HFF-Myc (cell line): ENCODE data around the gene PRKAR1B.

ENCODE experiments used
- DNase-seq: peaks from one replicate; pipeline ENCODE4 v3.0.0-alpha.2; 2011; ENCODE audit warnings: low read depth; ENCODE audit errors: extremely low read depth
- H3K4me3 ChIP-seq: replicated peaks from 2 replicates; pipeline ENCODE4 v1.5.1; 2011; ENCODE audit warnings: low read depth, mild to moderate bottlenecking, control low read depth, low read length
- CTCF ChIP-seq: IDR thresholded peaks from 2 replicates; pipeline ENCODE4 v1.5.1; 2012; ENCODE audit warnings: mild to moderate bottlenecking, low read depth, low read length, control low read depth; ENCODE audit errors: missing control alignments

PRKAR1B gene

GRCh38 chr7:772005-772294 lies 44.9 kb upstream of the PRKAR1B start:
- no peak for DNase-seq
- H3K4me3 ChIP-seq = no peak overlapping the region
- TF ChIP-seq CTCF = no peak

GRCh38 chr7:771234-772004 lies 44.3 kb upstream of the PRKAR1B start:
- TF ChIP-seq CTCF = no peak
- H3K4me3 ChIP-seq = no peak overlapping the region

DNA sequence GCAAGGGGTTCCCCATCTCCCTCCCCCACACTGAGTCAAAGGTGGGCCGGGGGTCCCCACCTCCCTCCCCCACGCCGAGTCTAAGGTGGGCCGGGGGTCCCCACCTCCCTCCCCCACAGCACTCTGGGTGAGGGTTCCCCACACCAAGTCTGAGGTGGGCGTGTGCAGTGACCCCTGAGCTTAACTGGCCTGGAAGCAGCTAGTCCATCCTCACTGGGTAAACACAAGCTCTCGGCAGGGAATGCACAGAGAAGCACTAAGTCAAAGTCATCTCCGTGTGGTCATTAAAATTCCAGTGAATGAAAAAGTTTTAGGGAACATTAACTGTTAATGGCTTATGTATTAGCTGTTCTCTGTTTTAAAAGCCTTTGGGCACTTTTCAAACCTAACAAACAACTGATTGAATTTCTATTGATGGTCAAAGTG lies 43.7 kb upstream of the PRKAR1B start:
- no peak for DNase-seq
- no peak overlapping the region for H3K4me3 ChIP-seq
- no peak for TF ChIP-seq CTCF

More at GRCh38 chr7:771234-772004, 44.3 kb upstream of the PRKAR1B start:
- no peak for DNase-seq

GRCh38 chr7:770336-770735 lies 43.3 kb upstream of the PRKAR1B start:
- DNase-seq = no peak
- no peak for TF ChIP-seq CTCF
- H3K4me3 ChIP-seq = no peak overlapping the region

DNA sequence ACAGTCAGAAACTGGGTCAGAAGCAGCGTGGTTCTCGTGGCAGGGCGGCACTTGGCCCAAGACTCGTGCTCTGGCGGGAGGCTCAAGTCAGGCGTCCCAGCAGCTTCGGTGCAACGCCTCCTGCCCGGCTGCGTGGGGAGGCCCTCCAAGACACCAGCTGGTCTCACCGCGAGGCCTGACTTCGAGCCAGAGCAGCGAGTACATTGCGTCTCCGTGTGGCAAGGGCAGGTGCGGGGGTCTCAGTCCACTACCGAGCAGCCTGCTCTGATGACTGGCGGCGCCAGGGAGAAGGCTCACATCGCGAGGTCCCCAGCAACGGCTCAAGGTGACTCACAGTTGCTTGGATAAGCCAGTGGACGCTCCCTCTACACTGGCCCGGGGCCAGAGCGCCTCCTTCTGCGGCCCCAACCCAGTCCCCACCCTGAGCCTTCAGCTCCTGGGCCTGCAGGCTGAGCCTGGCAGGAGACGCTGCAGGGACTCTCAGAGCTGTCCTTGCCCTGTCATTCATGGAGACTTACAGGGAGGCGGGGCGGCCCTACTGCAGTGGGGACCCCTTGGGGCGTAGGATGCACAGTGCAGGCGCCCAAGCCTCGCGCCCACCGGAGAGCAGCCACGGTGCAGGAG lies 41.9 kb upstream of the PRKAR1B start:
- no peak for DNase-seq
- TF ChIP-seq CTCF = no peak
- no peak overlapping the region for H3K4me3 ChIP-seq

DNA sequence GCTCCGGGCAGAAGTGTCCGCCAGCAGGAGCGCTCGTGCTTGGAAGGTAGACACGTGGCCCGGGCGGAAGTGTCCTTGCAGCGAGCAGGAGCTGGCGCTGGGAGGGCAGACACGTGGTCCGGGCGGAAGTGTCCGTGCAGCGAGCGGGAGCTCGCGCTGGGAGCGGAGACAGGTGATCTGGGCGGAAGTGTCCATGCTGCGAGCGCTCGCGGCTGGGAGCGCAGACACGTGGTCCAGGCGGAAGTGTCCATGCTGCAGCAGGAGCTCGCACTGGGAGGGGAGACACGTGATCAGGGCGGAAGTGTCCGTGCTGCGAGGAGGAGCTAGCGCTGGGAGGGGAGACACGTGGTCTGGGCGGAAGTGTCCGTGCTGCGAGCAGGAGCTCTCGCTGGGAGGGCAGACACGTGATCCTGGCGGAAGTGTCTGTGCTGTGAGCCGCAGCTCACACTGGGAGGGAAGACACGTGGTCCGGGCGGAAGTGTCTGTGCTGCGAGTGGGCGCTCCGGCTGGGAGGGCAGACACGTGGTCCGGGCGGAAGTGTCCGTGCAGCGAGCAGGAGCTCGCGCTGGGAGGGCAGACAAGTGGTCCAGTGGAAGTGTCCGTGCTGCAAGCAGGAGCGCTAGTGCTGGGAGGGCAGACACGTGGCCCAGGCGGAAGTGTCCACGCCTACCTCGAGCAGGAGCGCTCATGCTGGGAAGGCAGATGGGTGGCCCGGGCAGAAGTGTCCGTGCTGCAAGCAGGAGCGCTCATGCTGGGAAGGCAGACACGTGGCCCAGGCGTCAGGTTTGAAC lies 41.1 kb upstream of the PRKAR1B start:
- TF ChIP-seq CTCF = no peak
- no peak overlapping the region for H3K4me3 ChIP-seq
- no peak for DNase-seq
